ENCODE data around the gene P4HB. TPM values are rescaled to one million over a fixed set of nuclear protein-coding genes. Genes with fewer than 3 reads are reported as not detected.
A peak's percentile ranks its signal among the peaks of the same experiment; 100 is the strongest.

The P4HB gene
- total and polyA plus RNA-seq, 10 of the 15 experiments (the other 5 are each of a cell fraction or from before 2014, with no cell fraction given) = 4.7 to 549 (median 361) TPM

DNA sequence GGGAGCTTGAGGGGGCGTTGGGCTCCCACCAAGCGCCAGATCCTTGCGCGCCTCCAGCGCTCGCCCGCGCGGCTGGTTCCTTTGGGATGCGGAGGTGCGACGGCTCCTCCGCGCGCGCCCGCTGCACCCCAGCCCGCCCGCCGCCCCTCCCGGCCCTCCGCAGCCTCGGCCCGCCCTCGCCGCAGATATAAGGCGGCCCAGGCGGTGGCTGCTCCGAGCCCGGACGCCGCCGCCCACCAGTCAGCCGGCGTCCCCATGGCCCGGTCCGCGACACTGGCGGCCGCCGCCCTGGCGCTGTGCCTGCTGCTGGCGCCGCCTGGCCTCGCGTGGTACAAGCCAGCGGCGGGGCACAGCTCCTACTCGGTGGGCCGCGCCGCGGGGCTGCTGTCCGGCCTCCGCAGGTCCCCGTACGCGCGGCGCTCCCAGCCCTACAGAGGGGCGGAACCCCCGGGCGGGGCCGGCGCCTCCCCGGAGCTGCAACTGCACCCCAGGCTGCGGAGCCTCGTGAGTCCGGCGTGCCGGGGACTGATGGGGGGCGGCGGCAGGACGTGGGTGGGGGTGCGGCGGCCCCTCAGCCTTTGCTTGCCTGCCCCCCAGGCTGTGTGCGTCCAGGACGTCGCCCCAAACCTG, 41.8 kb upstream of the P4HB start, which contains the start of gene NPB (continued):
- no peak for TF ChIP-seq ETV6 (conservative IDR thresholded peaks at IDR 0.05 in 1 of 2, IDR thresholded peaks at IDR 0.05 in 1 of 2; ENCODE audit: borderline replicate concordance in 1 of 2, low read depth in 1 of 2)
- TF ChIP-seq USF2 (IDR thresholded peaks at IDR 0.05; ENCODE audit: borderline replicate concordance, low read depth, low read length) = no peak
- no peak for TF ChIP-seq EP300 (IDR thresholded peaks at IDR 0.05; ENCODE audit: borderline replicate concordance in 1 of 2, control insufficient read depth in 1 of 2, low read depth in 2 of 2, low read length in 2 of 2)

GRCh38 chr17:81901167-81902022, 41.1 kb upstream of the P4HB start:
- POLR2A ChIA-PET = no interaction called here
- no peak for FAIRE-seq
- SMC1A ChIA-PET (ENCODE audit: uncharacterized antibody, unreplicated experiment) = no interaction called here

More at GRCh38 chr17:81901167-81902022, 41.1 kb upstream of the P4HB start:
- Histone ChIP-seq H3K36me3 (ENCODE audit: control insufficient read depth in 2 of 2, insufficient read depth in 2 of 2, low read length in 1 of 2) (peaks cover 3 to 11% of the 10 kb centered on the region in 2 experiments; a peak in 3 of 4 replicates), H3K4me1 (ENCODE audit: control insufficient read depth, insufficient read depth, low read length) (no peaks in the 10 kb centered on the region), H3K9ac (ENCODE audit: control insufficient read depth, insufficient read depth, low read length) (no peak overlapping the region), H3K27ac (ENCODE audit: control insufficient read depth, insufficient read depth) (no peak overlapping the region), H3K27me3 (replicated peaks in 1 of 2; ENCODE audit: control insufficient read depth in 2 of 2, insufficient read depth in 2 of 2, low read length in 1 of 2) (no peaks in the 10 kb centered on the region; a peak in 1 of 4 replicates), H3K79me2 (ENCODE audit: control insufficient read depth, insufficient read depth, low read length) (no peaks in the 10 kb centered on the region), H3K4me2 (ENCODE audit: control insufficient read depth, insufficient read depth) (no peak overlapping the region), H4K20me1 (ENCODE audit: control insufficient read depth, insufficient read depth) (no peaks in the 10 kb centered on the region), H2AFZ (ENCODE audit: control insufficient read depth, low read depth, low read length) (no peak overlapping the region), H3K9me3 (replicated peaks; ENCODE audit: control insufficient read depth, insufficient read depth, low read length) (no peaks in the 10 kb centered on the region), H3K4me3 (no peak overlapping the region)
- in situ Hi-C loops (cut with MboI) = no loop called here
- no TSS peak for BruUV-seq (replicated peaks)
- 50% methylated on average over 21 of the region's 21 CpGs for WGBS (ENCODE audit: insufficient coverage, insufficient replicate concordance, low lambda C conversion rate, missing lambda C conversion rate)
- peak; percentile 10; the same call in 2 of the 3 replicates for ATAC-seq
- intact Hi-C loops (cut with micrococcal nuclease; ENCODE audit: unreplicated experiment) = no loop called here
- ChIA-PET CTCF (no interaction called here), RAD21 (ENCODE audit: unreplicated experiment) (no interaction called here)
- TF ChIP-seq ETV6 (conservative IDR thresholded peaks at IDR 0.05 in 1 of 2, IDR thresholded peaks at IDR 0.05 in 1 of 2; ENCODE audit: borderline replicate concordance in 1 of 2, low read depth in 1 of 2) = no peak
- peak; percentile 29; the same call in 1 of the 2 replicates for TF ChIP-seq POLR2A (IDR thresholded peaks at IDR 0.05; ENCODE audit: low read depth, low read length)
- no peak for DNase-seq (ENCODE audit: low read depth, low spot score)
